ENCODE results near the gene LIN52.

- TF ChIP-seq CTCF (IDR thresholded peaks at IDR 0.05; ENCODE audit: control extremely low read depth in 1 of 3, insufficient read depth in 1 of 3, low read depth in 1 of 3, low read length in 3 of 3) (no peak), RAD21 (IDR thresholded peaks at IDR 0.05 in 1 of 2, conservative IDR thresholded peaks at IDR 0.05 in 1 of 2; ENCODE audit: low read depth in 2 of 2, low read length in 2 of 2) (no peak), POLR2A (IDR thresholded peaks at IDR 0.05; ENCODE audit: control extremely low read depth in 1 of 2, low read depth in 2 of 2, low read length in 2 of 2) (no peak), JUND (IDR thresholded peaks at IDR 0.05; ENCODE audit: low read length) (no peak), RNF2 (IDR thresholded peaks at IDR 0.05; ENCODE audit: borderline replicate concordance, low read depth, low read length, missing control alignments, poor library complexity, severe bottlenecking) (no peak)
Measured at GRCh38 chr14:74148705-74149104, 63.9 kb downstream of the LIN52 start.

Data from H1 (cell line).